ENCODE results near the gene C2orf15. TPM values are rescaled to one million over a fixed set of nuclear protein-coding genes. Genes with fewer than 3 reads are reported as not detected.

The C2orf15 gene
- polyA plus RNA-seq, 2 of the 4 experiments (the other 2 are of a cell fraction) = 1.3 to 1.6 TPM

GRCh38 chr2:99101697-99102096 lies 39.8 kb upstream of the C2orf15 start:
- POLR2A ChIA-PET = no interaction called here
- CTCF ChIA-PET = no interaction called here
- no peak overlapping the region for H3K4me2 ChIP-seq
- DNase-seq (ENCODE audit: low read depth in 1 of 2, low spot score in 1 of 2) (no peak), FAIRE-seq (no peak), ATAC-seq (peak; percentile 51 to 54; a peak in 3 of 6 replicates)
- no peak for TF ChIP-seq RCOR1 (IDR thresholded peaks at IDR 0.05; ENCODE audit: low read depth, low read length)
- TF ChIP-seq MYC (IDR thresholded peaks at IDR 0.05; ENCODE audit: borderline replicate concordance, low read length) = no peak
- TF ChIP-seq RARB (CRISPR knock-in tag; IDR thresholded peaks at IDR 0.05) = no peak
- TF ChIP-seq MAX (IDR thresholded peaks at IDR 0.05) = no peak
- TF ChIP-seq ESRRA (IDR thresholded peaks at IDR 0.05; ENCODE audit: borderline replicate concordance, low read length) = no peak
- no peak for TF ChIP-seq RNF2 (IDR thresholded peaks at IDR 0.05; ENCODE audit: borderline replicate concordance, low read depth)
- TF ChIP-seq POLR2A (IDR thresholded peaks at IDR 0.05; ENCODE audit: low read length) = no peak
- TF ChIP-seq HOXA7 (CRISPR knock-in tag; IDR thresholded peaks at IDR 0.05) = no peak
- no peak for TF ChIP-seq BHLHE40 (IDR thresholded peaks at IDR 0.05; ENCODE audit: low read depth, low read length)
- TF ChIP-seq E2F6 (IDR thresholded peaks at IDR 0.05; ENCODE audit: borderline replicate concordance, low read depth) = no peak
- H3K9me3 ChIP-seq = no peaks in the 10 kb centered on the region
- no peaks in the 10 kb centered on the region for H3K4me1 ChIP-seq
- 19% methylated on average over 3 of the region's 3 CpGs for WGBS (ENCODE audit: missing lambda C conversion rate)
- no peak overlapping the region for H3K4me3 ChIP-seq
- no peak overlapping the region for H3K27ac ChIP-seq

- DNase-seq (ENCODE audit: low read depth in 1 of 2, low spot score in 1 of 2) (no peak), ATAC-seq (no peak), FAIRE-seq (no peak)
- WGBS (ENCODE audit: missing lambda C conversion rate) = 69% methylated on average over 2 of the region's 2 CpGs
- CTCF ChIA-PET = interaction anchor here (0.7 to 1.0 kb wide), 2 partner anchors 42 to 63 kb away, joined by 3 read pairs; no protein-coding TSS in a partner anchor
- H3K4me1 ChIP-seq = 0 out of 3 replicates have a peak, but pooled peaks cover 4% of the 10 kb centered on the region
- no peaks in the 10 kb centered on the region for H3K9me3 ChIP-seq
- no peak for TF ChIP-seq MAFK (IDR thresholded peaks at IDR 0.05; ENCODE audit: partially characterized antibody)
- no peak for TF ChIP-seq SREBF2 (IDR thresholded peaks at IDR 0.05)
- TF ChIP-seq CTCF (IDR thresholded peaks at IDR 0.05) = no peak
- no peak for TF ChIP-seq ZC3H11A (IDR thresholded peaks at IDR 0.05)
- no peak for TF ChIP-seq MYC (IDR thresholded peaks at IDR 0.05; ENCODE audit: borderline replicate concordance, low read length)
- TF ChIP-seq, protein P1, sequence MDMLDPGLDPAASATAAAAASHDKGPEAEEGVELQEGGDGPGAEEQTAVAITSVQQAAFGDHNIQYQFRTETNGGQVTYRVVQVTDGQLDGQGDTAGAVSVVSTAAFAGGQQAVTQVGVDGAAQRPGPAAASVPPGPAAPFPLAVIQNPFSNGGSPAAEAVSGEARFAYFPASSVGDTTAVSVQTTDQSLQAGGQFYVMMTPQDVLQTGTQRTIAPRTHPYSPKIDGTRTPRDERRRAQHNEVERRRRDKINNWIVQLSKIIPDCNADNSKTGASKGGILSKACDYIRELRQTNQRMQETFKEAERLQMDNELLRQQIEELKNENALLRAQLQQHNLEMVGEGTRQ (IDR thresholded peaks at IDR 0.05) = no peak
- no peak for TF ChIP-seq PHF8 (IDR thresholded peaks at IDR 0.05; ENCODE audit: borderline replicate concordance, low read depth)
- no peak for TF ChIP-seq SMC3 (IDR thresholded peaks at IDR 0.05)
- no peak for TF ChIP-seq CHD2 (IDR thresholded peaks at IDR 0.05; ENCODE audit: low read length, partially characterized antibody)
- no peak for TF ChIP-seq ZNF302 (CRISPR knock-in tag; IDR thresholded peaks at IDR 0.05)
- TF ChIP-seq, protein P2, sequence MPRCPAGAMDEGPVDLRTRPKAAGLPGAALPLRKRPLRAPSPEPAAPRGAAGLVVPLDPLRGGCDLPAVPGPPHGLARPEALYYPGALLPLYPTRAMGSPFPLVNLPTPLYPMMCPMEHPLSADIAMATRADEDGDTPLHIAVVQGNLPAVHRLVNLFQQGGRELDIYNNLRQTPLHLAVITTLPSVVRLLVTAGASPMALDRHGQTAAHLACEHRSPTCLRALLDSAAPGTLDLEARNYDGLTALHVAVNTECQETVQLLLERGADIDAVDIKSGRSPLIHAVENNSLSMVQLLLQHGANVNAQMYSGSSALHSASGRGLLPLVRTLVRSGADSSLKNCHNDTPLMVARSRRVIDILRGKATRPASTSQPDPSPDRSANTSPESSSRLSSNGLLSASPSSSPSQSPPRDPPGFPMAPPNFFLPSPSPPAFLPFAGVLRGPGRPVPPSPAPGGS (IDR thresholded peaks at IDR 0.05) = no peak
- no peak for TF ChIP-seq POLR2AphosphoS2 (conservative IDR thresholded peaks at IDR 0.05; ENCODE audit: low read length)
- TF ChIP-seq, protein P3, sequence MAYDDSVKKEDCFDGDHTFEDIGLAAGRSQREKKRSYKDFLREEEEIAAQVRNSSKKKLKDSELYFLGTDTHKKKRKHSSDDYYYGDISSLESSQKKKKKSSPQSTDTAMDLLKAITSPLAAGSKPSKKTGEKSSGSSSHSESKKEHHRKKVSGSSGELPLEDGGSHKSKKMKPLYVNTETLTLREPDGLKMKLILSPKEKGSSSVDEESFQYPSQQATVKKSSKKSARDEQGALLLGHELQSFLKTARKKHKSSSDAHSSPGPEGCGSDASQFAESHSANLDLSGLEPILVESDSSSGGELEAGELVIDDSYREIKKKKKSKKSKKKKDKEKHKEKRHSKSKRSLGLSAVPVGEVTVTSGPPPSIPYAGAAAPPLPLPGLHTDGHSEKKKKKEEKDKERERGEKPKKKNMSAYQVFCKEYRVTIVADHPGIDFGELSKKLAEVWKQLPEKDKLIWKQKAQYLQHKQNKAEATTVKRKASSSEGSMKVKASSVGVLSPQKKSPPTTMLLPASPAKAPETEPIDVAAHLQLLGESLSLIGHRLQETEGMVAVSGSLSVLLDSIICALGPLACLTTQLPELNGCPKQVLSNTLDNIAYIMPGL (CRISPR knock-in tag; IDR thresholded peaks at IDR 0.05; ENCODE audit: borderline replicate concordance) = no peak
- no peak for TF ChIP-seq CEBPB (IDR thresholded peaks at IDR 0.05)
- TF ChIP-seq RNF2 (IDR thresholded peaks at IDR 0.05; ENCODE audit: borderline replicate concordance, low read depth) = no peak
- no peak overlapping the region for H3K4me3 ChIP-seq
- H3K4me2 ChIP-seq = no peak overlapping the region
- no peak overlapping the region for H3K27ac ChIP-seq
- POLR2A ChIA-PET = no interaction called here
Observed at GRCh38 chr2:99104006-99104405, 37.5 kb upstream of the C2orf15 start.

All from A549 (cell line).